Astrocyte (in vitro differentiated cells and primary cell): ENCODE measurements around the gene SNCA. TPM values are rescaled to one million over a fixed set of nuclear protein-coding genes. Genes with fewer than 3 reads are reported as not detected.
A peak's percentile ranks its signal among the peaks of the same experiment; 100 is the strongest.

ENCODE experiments used
- DNase-seq: peaks from one replicate; pipeline ENCODE4 v3.0.0-alpha.2; 2010; ENCODE audit warnings: low read depth
- FAIRE-seq: peaks from 2 replicates; lab custom pipeline; 2011; peaks lifted over from hg19 to GRCh38; lab: Jason Lieb, UNC
- H2AFZ ChIP-seq: 2 replicates; pipeline ENCODE4 v1.6.0; 2012; ENCODE audit warnings: low read depth, low read length, inconsistent platforms
- H3K27ac ChIP-seq: 2 replicates; pipeline ENCODE4 v1.5.1; 2011; ENCODE audit warnings: low read depth, low read length, inconsistent platforms
- H3K27me3 ChIP-seq: 2 replicates; pipeline ENCODE4 v1.6.0; 2011; ENCODE audit warnings: low read length, inconsistent platforms; ENCODE audit not compliant: insufficient read depth
- H3K36me3 ChIP-seq: 2 replicates; pipeline ENCODE4 v1.5.1; 2011; ENCODE audit warnings: low read length, inconsistent platforms; ENCODE audit not compliant: insufficient read depth
- H3K4me1 ChIP-seq: 2 replicates; pipeline ENCODE4 v1.5.1; 2011; ENCODE audit warnings: low read length, inconsistent platforms; ENCODE audit not compliant: insufficient read depth
- H3K4me2 ChIP-seq: 2 replicates; pipeline ENCODE4 v1.6.0; 2012; ENCODE audit warnings: low read length, inconsistent platforms
- H3K4me3 ChIP-seq: 2 replicates; pipeline ENCODE4 v1.5.1; 2011; ENCODE audit warnings: low read depth, mild to moderate bottlenecking, low read length, inconsistent platforms; ENCODE audit not compliant: insufficient read depth
- H3K79me2 ChIP-seq: 2 replicates; pipeline ENCODE4 v1.6.0; 2012; ENCODE audit warnings: mild to moderate bottlenecking, low read length, inconsistent platforms; ENCODE audit not compliant: insufficient read depth
- H3K9ac ChIP-seq: 2 replicates; pipeline ENCODE4 v1.6.0; 2012; ENCODE audit warnings: mild to moderate bottlenecking, low read length, inconsistent platforms
- H3K9me3 ChIP-seq: 2 replicates; pipeline ENCODE4 v1.5.1; 2012; ENCODE audit warnings: low read depth, mild to moderate bottlenecking, low read length, inconsistent platforms; ENCODE audit not compliant: insufficient read depth
- H4K20me1 ChIP-seq: 2 replicates; pipeline ENCODE4 v1.6.0; 2012; ENCODE audit warnings: low read length, inconsistent platforms; ENCODE audit not compliant: insufficient read depth
- H3K27ac Mint-ChIP-seq: one replicate; pipeline ENCODE4 v1.8.0; 2021; ENCODE audit warnings: mild to moderate bottlenecking, mixed read lengths; ENCODE audit not compliant: unreplicated experiment
- H3K27me3 Mint-ChIP-seq: one replicate; pipeline ENCODE4 v1.8.0; 2021; ENCODE audit warnings: low read depth, mixed read lengths; ENCODE audit not compliant: unreplicated experiment
- H3K36me3 Mint-ChIP-seq: one replicate; pipeline ENCODE4 v1.8.0; 2021; ENCODE audit warnings: low read depth, mixed read lengths; ENCODE audit not compliant: unreplicated experiment
- H3K4me1 Mint-ChIP-seq: one replicate; pipeline ENCODE4 v1.8.0; 2021; ENCODE audit warnings: low read depth, mixed read lengths; ENCODE audit not compliant: unreplicated experiment
- H3K4me3 Mint-ChIP-seq: one replicate; pipeline ENCODE4 v1.8.0; 2021; ENCODE audit warnings: mild to moderate bottlenecking, moderate library complexity, mixed read lengths; ENCODE audit not compliant: unreplicated experiment
- H3K9me3 Mint-ChIP-seq: one replicate; pipeline ENCODE4 v1.8.0; 2021; ENCODE audit warnings: mild to moderate bottlenecking, mixed read lengths; ENCODE audit not compliant: unreplicated experiment
- CTCF ChIP-seq: IDR thresholded peaks from 2 replicates; pipeline ENCODE4 v1.5.1; 2011; ENCODE audit warnings: low read depth, mild to moderate bottlenecking, inconsistent platforms, low read length, moderate library complexity; ENCODE audit not compliant: insufficient read depth
- EZH2 ChIP-seq: IDR thresholded peaks from 2 replicates; pipeline ENCODE4 v1.6.1; 2012; ENCODE audit warnings: mild to moderate bottlenecking, low read length, inconsistent platforms; ENCODE audit not compliant: insufficient read depth
- total RNA-seq: library from RNA; stranded (reverse); gene quantifications from 2 replicates; pipeline ENCODE4 v1.2.1, GENCODE V29; 2021

SNCA gene
- total RNA-seq, 1 donor from 2014 or later = 27.3 TPM

DNA sequence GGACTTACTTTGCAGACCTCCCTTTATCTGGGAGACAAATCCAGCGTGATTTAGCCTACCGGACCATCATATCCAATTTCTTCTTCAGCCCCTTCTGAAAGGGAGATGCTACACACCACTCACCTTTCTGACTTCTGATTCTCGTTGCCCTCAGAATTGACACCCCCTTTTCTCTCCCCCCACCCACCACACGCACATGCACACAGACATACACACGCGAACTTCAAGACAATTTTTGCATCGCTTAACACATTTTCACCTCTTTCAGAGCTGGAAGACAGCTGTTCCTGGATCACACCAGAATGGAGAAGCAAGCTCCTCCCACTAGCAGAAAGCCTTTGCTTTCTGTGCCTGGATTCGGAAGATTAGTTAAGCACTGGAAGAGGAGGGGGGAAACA lies 1.0 kb upstream of the SNCA start:
- peak overlapping the region; percentile 71 for H3K9ac ChIP-seq
- peak overlapping the region; percentile 95 for H2AFZ ChIP-seq
- no peaks in the 10 kb centered on the region for H3K9me3 Mint-ChIP-seq
- H3K36me3 Mint-ChIP-seq = peaks cover 2% of the 10 kb centered on the region
- H3K27ac Mint-ChIP-seq = peak overlapping the region; percentile 54
- H3K27ac ChIP-seq = no peak overlapping the region
- no peaks in the 10 kb centered on the region for H4K20me1 ChIP-seq
- DNase-seq (no peak), FAIRE-seq (no peak)
- H3K4me1 Mint-ChIP-seq = peaks cover 4% of the 10 kb centered on the region
- H3K27me3 ChIP-seq = peaks cover 20% of the 10 kb centered on the region
- H3K27me3 Mint-ChIP-seq = no peaks in the 10 kb centered on the region
- no peaks in the 10 kb centered on the region for H3K9me3 ChIP-seq
- H3K4me1 ChIP-seq = peaks cover 15% of the 10 kb centered on the region
- peak overlapping the region; percentile 94 for H3K4me3 Mint-ChIP-seq
- peak overlapping the region; percentile 67 for H3K4me3 ChIP-seq
- H3K4me2 ChIP-seq = peak overlapping the region; percentile 97
- TF ChIP-seq CTCF (no peak), EZH2 (no peak)
- no peaks in the 10 kb centered on the region for H3K36me3 ChIP-seq
- H3K79me2 ChIP-seq = no peaks in the 10 kb centered on the region

DNA sequence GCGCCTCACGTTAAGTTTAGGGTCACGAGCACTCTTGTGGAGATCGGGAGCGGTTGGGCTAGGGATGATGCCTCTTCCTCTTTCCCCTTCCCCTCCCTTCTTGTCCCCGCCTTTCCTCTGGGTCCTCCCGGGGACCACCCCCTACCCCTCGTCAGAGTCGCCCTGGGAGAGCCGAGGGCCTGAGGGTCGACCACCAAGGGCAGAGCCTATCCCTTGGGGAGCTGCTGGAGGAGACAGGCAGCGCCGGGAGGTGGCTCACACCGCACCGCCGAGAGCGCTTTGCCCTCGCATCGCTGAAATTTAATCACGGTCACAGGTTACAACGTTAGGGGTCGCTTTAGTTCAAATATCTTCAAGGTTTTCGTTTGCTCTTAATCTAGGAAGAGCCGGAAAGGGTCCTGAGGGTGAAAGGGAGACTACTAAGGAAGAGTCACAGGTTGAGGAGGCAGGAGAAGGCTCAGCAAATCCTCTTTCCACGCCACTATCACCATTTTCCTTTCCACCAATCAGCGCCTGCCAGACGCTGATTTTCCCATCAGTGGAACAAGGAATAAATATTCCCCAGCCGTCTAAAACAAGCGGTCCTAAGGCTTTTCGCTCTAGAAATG lies 528 bp upstream of the SNCA start:
- Histone ChIP-seq H3K79me2 (no peaks in the 10 kb centered on the region), H3K9ac (peak overlapping the region; percentile 71), H3K9me3 (no peaks in the 10 kb centered on the region), H3K36me3 (no peaks in the 10 kb centered on the region), H4K20me1 (no peaks in the 10 kb centered on the region), H3K4me1 (peaks cover 15% of the 10 kb centered on the region), H2AFZ (peak overlapping the region; percentile 95), H3K4me3 (peak overlapping the region; percentile 67), H3K27ac (no peak overlapping the region), H3K27me3 (peaks cover 20% of the 10 kb centered on the region), H3K4me2 (peak overlapping the region; percentile 97)
- H3K9me3 Mint-ChIP-seq = no peaks in the 10 kb centered on the region
- peaks cover 4% of the 10 kb centered on the region for H3K4me1 Mint-ChIP-seq
- H3K27me3 Mint-ChIP-seq = no peaks in the 10 kb centered on the region
- H3K27ac Mint-ChIP-seq = peak overlapping the region; percentile 54
- peak; percentile 38 for TF ChIP-seq EZH2
- TF ChIP-seq CTCF = no peak
- H3K4me3 Mint-ChIP-seq = peak overlapping the region; percentile 94
- H3K36me3 Mint-ChIP-seq = peaks cover 2% of the 10 kb centered on the region
- peak; percentile 18 for DNase-seq
- FAIRE-seq = no peak
